Transverse colon (tissue), 4 donors: ENCODE results near the gene THAP7.

Source experiments
- EP300 ChIP-seq: sonication (generic); formaldehyde crosslinking; IDR thresholded peaks from one replicate; pipeline ENCODE4 v1.6.1; 2017; ENCODE audit warnings: antibody characterized with exemption, low read depth
- POLR2A ChIP-seq: fragments of 450-650 bp; IDR thresholded peaks from one replicate; pipeline ENCODE4 v1.6.1; 2016; ENCODE audit warnings: antibody characterized with exemption, mild to moderate bottlenecking, moderate library complexity
- POLR2AphosphoS5 ChIP-seq, 3 donors: sonication (generic); formaldehyde crosslinking; IDR thresholded peaks; one replicate each; pipeline ENCODE4 v1.6.1; 2016; ENCODE audit warnings: antibody characterized with exemption in 3 of 3
- TF ChIP-seq, protein P1 (sequence below), 5 experiments: fragments of 200-600 bp in 3 of 5; fragments of 450-650 bp in 2 of 5; sonication (generic) in 3 of 5; IDR thresholded peaks; 1 replicate in 2 of 5; 2 replicates in 3 of 5; pipeline ENCODE4 v1.5.1; 2016 to 2017; ENCODE audit warnings: antibody characterized with exemption in 5 of 5, inconsistent platforms in 3 of 5, mild to moderate bottlenecking in 2 of 5, moderate library complexity in 1 of 5

- TF ChIP-seq POLR2A (no peak), POLR2AphosphoS5 (IDR thresholded peaks at IDR 0.05) (no peak), EP300 (no peak)
- TF ChIP-seq, protein P1, sequence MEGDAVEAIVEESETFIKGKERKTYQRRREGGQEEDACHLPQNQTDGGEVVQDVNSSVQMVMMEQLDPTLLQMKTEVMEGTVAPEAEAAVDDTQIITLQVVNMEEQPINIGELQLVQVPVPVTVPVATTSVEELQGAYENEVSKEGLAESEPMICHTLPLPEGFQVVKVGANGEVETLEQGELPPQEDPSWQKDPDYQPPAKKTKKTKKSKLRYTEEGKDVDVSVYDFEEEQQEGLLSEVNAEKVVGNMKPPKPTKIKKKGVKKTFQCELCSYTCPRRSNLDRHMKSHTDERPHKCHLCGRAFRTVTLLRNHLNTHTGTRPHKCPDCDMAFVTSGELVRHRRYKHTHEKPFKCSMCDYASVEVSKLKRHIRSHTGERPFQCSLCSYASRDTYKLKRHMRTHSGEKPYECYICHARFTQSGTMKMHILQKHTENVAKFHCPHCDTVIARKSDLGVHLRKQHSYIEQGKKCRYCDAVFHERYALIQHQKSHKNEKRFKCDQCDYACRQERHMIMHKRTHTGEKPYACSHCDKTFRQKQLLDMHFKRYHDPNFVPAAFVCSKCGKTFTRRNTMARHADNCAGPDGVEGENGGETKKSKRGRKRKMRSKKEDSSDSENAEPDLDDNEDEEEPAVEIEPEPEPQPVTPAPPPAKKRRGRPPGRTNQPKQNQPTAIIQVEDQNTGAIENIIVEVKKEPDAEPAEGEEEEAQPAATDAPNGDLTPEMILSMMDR (IDR thresholded peaks at IDR 0.05) = no peak
Observed at GRCh38 chr22:20998411-20999336, 3.2 kb downstream of the THAP7 start.
